Measurements from ENCODE around the gene SCAMP5. TPM values are rescaled to one million over a fixed set of nuclear protein-coding genes. Genes with fewer than 3 reads are reported as not detected.

SCAMP5 gene
- total and polyA plus RNA-seq, 2 of the 13 experiments (the other 11 are each of a cell fraction or from before 2014, with no cell fraction given), result 34.3 to 49.0 TPM

GRCh38 chr15:75043509-75044257, 48.3 kb downstream of the SCAMP5 start (continued):
- TF ChIP-seq ZNF574 (CRISPR knock-in tag; IDR thresholded peaks at IDR 0.05), result peak; percentile 80; the same call in 1 of the 2 replicates
- TF ChIP-seq SNAI1 (CRISPR knock-in tag; IDR thresholded peaks at IDR 0.05; ENCODE audit: borderline replicate concordance), result no peak
- TF ChIP-seq CBX1 (IDR thresholded peaks at IDR 0.05; ENCODE audit: low read depth), result no peak
- no peak for TF ChIP-seq IKZF4 (CRISPR knock-in tag; IDR thresholded peaks at IDR 0.05; ENCODE audit: borderline replicate concordance, low read depth, not compliant biosample characterization)
- TF ChIP-seq FIP1L1 (IDR thresholded peaks at IDR 0.05; ENCODE audit: borderline replicate concordance, insufficient read depth, low read depth, low read length), result no peak
- TF ChIP-seq TFE3 (CRISPR knock-in tag; IDR thresholded peaks at IDR 0.05), result peak; percentile 68
- peak; percentile 37; the same call in 1 of the 2 replicates for TF ChIP-seq ZNF629 (CRISPR knock-in tag; conservative IDR thresholded peaks at IDR 0.05)
- TF ChIP-seq SMARCE1 (IDR thresholded peaks at IDR 0.05; ENCODE audit: borderline replicate concordance), result no peak
- TF ChIP-seq ETS1 (CRISPR knock-in tag; IDR thresholded peaks at IDR 0.05), result no peak
- TF ChIP-seq KDM6A (CRISPR knock-in tag; IDR thresholded peaks at IDR 0.05; ENCODE audit: low read depth), result no peak
- no peak for TF ChIP-seq SNAPC4 (CRISPR knock-in tag; IDR thresholded peaks at IDR 0.05)
- TF ChIP-seq RXRB (CRISPR knock-in tag; IDR thresholded peaks at IDR 0.05; ENCODE audit: borderline replicate concordance), result peak; percentile 82
- TF ChIP-seq PCBP2 (optimal IDR thresholded peaks at IDR 0.05; ENCODE audit: low read depth, low read length, poor library complexity, severe bottlenecking), result no peak
- TF ChIP-seq E2F5 (CRISPR knock-in tag; conservative IDR thresholded peaks at IDR 0.05), result no peak

Measured in HepG2 (cell line).